ENCODE results near the gene ADGRG6. TPM values are rescaled to one million over a fixed set of nuclear protein-coding genes. Genes with fewer than 3 reads are reported as not detected.
"Not testable (repeated sequence)": the region's sequence is repeated elsewhere in the genome, so short reads cannot be mapped to it uniquely, and the experiment has no call there.

The ADGRG6 gene
- total RNA-seq, 1 donor from 2014 or later = 104 TPM

GRCh38 chr6:142443102-142443501 is 141.3 kb downstream of the ADGRG6 start:
- no peak for DNase-seq (ENCODE audit: low spot score)

GRCh38 chr6:142443532-142443931 is 141.7 kb downstream of the ADGRG6 start:
- DNase-seq (ENCODE audit: low spot score) = no peak

- DNase-seq (ENCODE audit: low spot score) = peak; percentile 40
Observed at GRCh38 chr6:142444376-142444775, 142.6 kb downstream of the ADGRG6 start.

- DNase-seq (ENCODE audit: low spot score) = no peak
Observed at GRCh38 chr6:142444881-142445301, 143.1 kb downstream of the ADGRG6 start.

GRCh38 chr6:142446168-142446567 is 144.4 kb downstream of the ADGRG6 start:
- DNase-seq (ENCODE audit: low spot score) = no peak

GRCh38 chr6:142446576-142446975 is 144.8 kb downstream of the ADGRG6 start:
- DNase-seq (ENCODE audit: low spot score) = no peak

GRCh38 chr6:142448091-142448729 is 146.4 kb downstream of the ADGRG6 start:
- no peak for DNase-seq (ENCODE audit: low spot score)

- DNase-seq (ENCODE audit: low spot score) = not testable (repeated sequence)
Observed at GRCh38 chr6:142450856-142451255, 149.0 kb downstream of the ADGRG6 start.

- no peak for DNase-seq (ENCODE audit: low spot score)
Observed at GRCh38 chr6:142452993-142453392, 151.2 kb downstream of the ADGRG6 start.

GRCh38 chr6:142454196-142454595 is 152.4 kb downstream of the ADGRG6 start:
- not testable (repeated sequence) for DNase-seq (ENCODE audit: low spot score)

- DNase-seq (ENCODE audit: low spot score) = not testable (repeated sequence)
Observed at GRCh38 chr6:142454848-142455247, 153.0 kb downstream of the ADGRG6 start.

- DNase-seq (ENCODE audit: low spot score) = no peak
Observed at GRCh38 chr6:142455957-142456589, 154.3 kb downstream of the ADGRG6 start.

- DNase-seq (ENCODE audit: low spot score) = no peak
Observed at GRCh38 chr6:142457638-142458406, 156.0 kb downstream of the ADGRG6 start.

GRCh38 chr6:142458836-142459235 is 157.0 kb downstream of the ADGRG6 start:
- no peak for DNase-seq (ENCODE audit: low spot score)

- DNase-seq (ENCODE audit: low spot score) = no peak
Observed at GRCh38 chr6:142459271-142459670, 157.5 kb downstream of the ADGRG6 start.

- no peak for DNase-seq (ENCODE audit: low spot score)
Observed at GRCh38 chr6:142462260-142462659, 160.5 kb downstream of the ADGRG6 start.

- no peak for DNase-seq (ENCODE audit: low spot score)
Observed at GRCh38 chr6:142463988-142464387, 162.2 kb downstream of the ADGRG6 start.

- DNase-seq (ENCODE audit: low spot score) = no peak
Observed at GRCh38 chr6:142469220-142469619, 167.4 kb downstream of the ADGRG6 start.

GRCh38 chr6:142470421-142470820 is 168.6 kb downstream of the ADGRG6 start:
- no peak for DNase-seq (ENCODE audit: low spot score)

- DNase-seq (ENCODE audit: low spot score) = peak; percentile 48
Observed at GRCh38 chr6:142474531-142475289, 172.9 kb downstream of the ADGRG6 start.

GRCh38 chr6:142476452-142476851 is 174.6 kb downstream of the ADGRG6 start:
- no peak for DNase-seq (ENCODE audit: low spot score)

GRCh38 chr6:142478117-142478516 is 176.3 kb downstream of the ADGRG6 start:
- DNase-seq (ENCODE audit: low spot score) = no peak
